IPS-18a (cell line): ENCODE results near the gene IFNA10.
"Not testable (repeated sequence)": the region's sequence is repeated elsewhere in the genome, so short reads cannot be mapped to it uniquely, and the experiment has no call there.

Experiments used
- H3K27ac ChIP-seq: one replicate; pipeline ENCODE4 v1.5.1; 2013; ENCODE audit warnings: low read length
- H3K27me3 ChIP-seq: one replicate; pipeline ENCODE4 v1.6.1; 2013; ENCODE audit warnings: mild to moderate bottlenecking, low read length; ENCODE audit not compliant: control insufficient read depth, insufficient read depth
- H3K36me3 ChIP-seq: one replicate; pipeline ENCODE4 v1.6.1; 2013; ENCODE audit warnings: low read depth, low read length; ENCODE audit not compliant: control insufficient read depth
- H3K4me1 ChIP-seq: one replicate; pipeline ENCODE4 v1.6.1; 2013; ENCODE audit warnings: low read depth, low read length; ENCODE audit not compliant: control insufficient read depth
- H3K4me3 ChIP-seq: one replicate; pipeline ENCODE4 v1.5.1; 2013; ENCODE audit warnings: low read length
- H3K9ac ChIP-seq: one replicate; pipeline ENCODE4 v1.6.1; 2013; ENCODE audit warnings: mild to moderate bottlenecking, low read length, moderate library complexity
- H3K9me3 ChIP-seq: one replicate; pipeline ENCODE4 v1.6.1; 2013; ENCODE audit warnings: low read depth, low read length; ENCODE audit not compliant: control insufficient read depth

Gene IFNA10

GRCh38 chr9:21174671-21175070, 32.3 kb downstream of the IFNA10 start:
- H3K4me1 ChIP-seq, result no peaks in the 10 kb centered on the region
- no peaks in the 10 kb centered on the region for H3K36me3 ChIP-seq
- H3K4me3 ChIP-seq, result no peak overlapping the region
- no peak overlapping the region for H3K9ac ChIP-seq
- H3K27ac ChIP-seq, result no peak overlapping the region
- no peaks in the 10 kb centered on the region for H3K27me3 ChIP-seq
- no peaks in the 10 kb centered on the region for H3K9me3 ChIP-seq

GRCh38 chr9:21172156-21172555, 34.8 kb downstream of the IFNA10 start:
- H3K4me1 ChIP-seq, result no peaks in the 10 kb centered on the region
- H3K9me3 ChIP-seq, result no peaks in the 10 kb centered on the region
- H3K27ac ChIP-seq, result no peak overlapping the region
- H3K27me3 ChIP-seq, result no peaks in the 10 kb centered on the region
- H3K9ac ChIP-seq, result no peak overlapping the region
- H3K36me3 ChIP-seq, result no peaks in the 10 kb centered on the region
- H3K4me3 ChIP-seq, result no peak overlapping the region

- H3K9ac ChIP-seq, result no peak overlapping the region
Observed at GRCh38 chr9:21171351-21171750, 35.6 kb downstream of the IFNA10 start.

GRCh38 chr9:21166560-21166959, 40.4 kb downstream of the IFNA10 start, which contains the start of gene IFNA21:
IFNA21 (minus strand) TSS chr9:21166660; CDS start chr9:21166612, 48 bp downstream.
- H3K9ac ChIP-seq, H3K9me3 ChIP-seq, H3K4me3 ChIP-seq, H3K4me1 ChIP-seq, H3K27me3 ChIP-seq, H3K27ac ChIP-seq, H3K36me3 ChIP-seq: not testable (repeated sequence)

More at GRCh38 chr9:21171351-21171750, 35.6 kb downstream of the IFNA10 start:
- Histone ChIP-seq H3K9me3 (no peaks in the 10 kb centered on the region), H3K27ac (no peak overlapping the region), H3K36me3 (no peaks in the 10 kb centered on the region), H3K4me3 (no peak overlapping the region), H3K27me3 (no peaks in the 10 kb centered on the region), H3K4me1 (no peaks in the 10 kb centered on the region)

GRCh38 chr9:21165516-21165915, 41.4 kb downstream of the IFNA10 start:
- Histone ChIP-seq H3K9ac (no peak overlapping the region), H3K9me3 (no peaks in the 10 kb centered on the region), H3K36me3 (no peaks in the 10 kb centered on the region)

GRCh38 chr9:21160178-21160577, 46.8 kb downstream of the IFNA10 start:
- no peaks in the 10 kb centered on the region for H3K9me3 ChIP-seq
- no peaks in the 10 kb centered on the region for H3K4me1 ChIP-seq
- H3K4me3 ChIP-seq, result no peak overlapping the region
- H3K9ac ChIP-seq, result no peak overlapping the region
- H3K27ac ChIP-seq, result no peak overlapping the region
- H3K36me3 ChIP-seq, result no peaks in the 10 kb centered on the region
- no peaks in the 10 kb centered on the region for H3K27me3 ChIP-seq

More at GRCh38 chr9:21165516-21165915, 41.4 kb downstream of the IFNA10 start:
- no peaks in the 10 kb centered on the region for H3K4me1 ChIP-seq
- no peaks in the 10 kb centered on the region for H3K27me3 ChIP-seq
- H3K4me3 ChIP-seq, result no peak overlapping the region
- no peak overlapping the region for H3K27ac ChIP-seq
